GM23338 (cell line): ENCODE data around the gene DSCAML1. TPM values are rescaled to one million over a fixed set of nuclear protein-coding genes. Genes with fewer than 3 reads are reported as not detected.

Experiments
- ATAC-seq: fragments of 200-7000 bp; cut with Tn5 transposase; 3 replicates; pipeline ENCODE4 v1.9.1; 2020
- DNase-seq: peaks from one replicate; pipeline ENCODE4 v3.0.0-alpha.2; 2015; ENCODE audit warnings: low spot score
- H2AFZ ChIP-seq: fragments of 200-600 bp; sonication (generic); 2 replicates; pipeline ENCODE4 v1.8.0; 2016; ENCODE audit warnings: antibody characterized with exemption, mild to moderate bottlenecking, moderate library complexity
- H3F3A ChIP-seq: fragments of 200-600 bp; sonication (generic); replicated peaks from 2 replicates; pipeline ENCODE4 v1.8.0; 2017; ENCODE audit warnings: antibody characterized with exemption, mixed run types, low read depth
- H3K27ac ChIP-seq: fragments of 200-600 bp; sonication (generic); 2 replicates; pipeline ENCODE4 v1.6.1; 2016; ENCODE audit warnings: low read depth
- H3K27me3 ChIP-seq: fragments of 200-600 bp; sonication (generic); 2 replicates; pipeline ENCODE4 v1.8.0; 2016; ENCODE audit warnings: mild to moderate bottlenecking, mixed run types, moderate library complexity; ENCODE audit not compliant: insufficient read depth
- H3K36me3 ChIP-seq: fragments of 200-600 bp; sonication (generic); 2 replicates; pipeline ENCODE4 v1.8.0; 2016; ENCODE audit warnings: mild to moderate bottlenecking; ENCODE audit not compliant: insufficient read depth
- H3K4me1 ChIP-seq: fragments of 200-600 bp; sonication (generic); 2 replicates; pipeline ENCODE4 v1.8.0; 2016; ENCODE audit warnings: mild to moderate bottlenecking, moderate library complexity; ENCODE audit not compliant: insufficient read depth
- H3K4me2 ChIP-seq: fragments of 200-600 bp; sonication (generic); 2 replicates; pipeline ENCODE4 v1.7.1; 2017; ENCODE audit warnings: mixed run types
- H3K4me3 ChIP-seq: fragments of 200-600 bp; sonication (generic); 2 replicates; pipeline ENCODE4 v1.6.1; 2016; ENCODE audit warnings: mixed run types
- H3K79me2 ChIP-seq: fragments of 200-600 bp; sonication (generic); replicated peaks from 2 replicates; pipeline ENCODE4 v1.8.0; 2017; ENCODE audit warnings: mild to moderate bottlenecking; ENCODE audit not compliant: insufficient read depth
- H3K9me2 ChIP-seq: fragments of 200-600 bp; sonication (generic); 2 replicates; pipeline ENCODE4 v1.8.0; 2017; ENCODE audit not compliant: insufficient read depth
- H4K20me1 ChIP-seq: fragments of 200-600 bp; sonication (generic); replicated peaks from 2 replicates; pipeline ENCODE4 v1.8.0; 2017; ENCODE audit warnings: mild to moderate bottlenecking; ENCODE audit not compliant: insufficient read depth
- H3K27ac Mint-ChIP-seq: 2 replicates; pipeline ENCODE4 v1.8.0; 2020; ENCODE audit warnings: inconsistent platforms, mild to moderate bottlenecking, moderate library complexity, mixed read lengths
- H3K27me3 Mint-ChIP-seq: 3 replicates; pipeline ENCODE4 v1.8.0; 2022; ENCODE audit warnings: low read depth, mild to moderate bottlenecking, moderate library complexity, mixed read lengths, inconsistent platforms; ENCODE audit not compliant: insufficient read depth, poor library complexity
- H3K36me3 Mint-ChIP-seq: 3 replicates; pipeline ENCODE4 v1.8.0; 2021; ENCODE audit warnings: low read depth, mild to moderate bottlenecking, inconsistent platforms, moderate library complexity, mixed read lengths
- H3K4me1 Mint-ChIP-seq: 3 replicates; pipeline ENCODE4 v1.8.0; 2020; ENCODE audit warnings: mild to moderate bottlenecking, inconsistent platforms, mixed read lengths
- H3K4me3 Mint-ChIP-seq: 3 replicates; pipeline ENCODE4 v1.8.0; 2021; ENCODE audit warnings: moderate library complexity, mild to moderate bottlenecking, inconsistent platforms, mixed read lengths
- H3K9me3 Mint-ChIP-seq: 3 replicates; pipeline ENCODE4 v1.8.0; 2020; ENCODE audit warnings: moderate library complexity, mild to moderate bottlenecking, inconsistent platforms, mixed read lengths
- CREB1 ChIP-seq: fragments of 250-450 bp; sonication (Bioruptor Pico); IDR thresholded peaks from 2 replicates; pipeline ENCODE4 v1.5.0; 2020; ENCODE audit warnings: low read depth, mild to moderate bottlenecking, moderate library complexity
- CTCF ChIP-seq, 2 experiments: fragments of 200-600 bp in 1 of 2; sonication (generic) in 1 of 2; conservative IDR thresholded peaks; 2 replicates each; pipeline versions ENCODE4 v1.5.1 to v1.6.1; 2016 to 2017; ENCODE audit warnings: antibody characterized with exemption in 2 of 2, low read depth in 2 of 2, mild to moderate bottlenecking in 2 of 2, moderate library complexity in 1 of 2
- EZH2 ChIP-seq: fragments of 200-600 bp; sonication (generic); IDR thresholded peaks from one replicate; pipeline ENCODE4 v1.8.0; 2017; ENCODE audit warnings: antibody characterized with exemption, mild to moderate bottlenecking, low read depth; ENCODE audit not compliant: unreplicated experiment
- EZH2phosphoT487 ChIP-seq: fragments of 200-600 bp; sonication (generic); IDR thresholded peaks from one replicate; pipeline ENCODE4 v1.8.1; 2018; ENCODE audit warnings: antibody characterized with exemption; ENCODE audit not compliant: unreplicated experiment
- POLR2AphosphoS5 ChIP-seq: IDR thresholded peaks from 2 replicates; pipeline ENCODE4 v1.6.1; 2016; ENCODE audit warnings: antibody characterized with exemption, low read depth
- STAT1 ChIP-seq: IDR thresholded peaks from one replicate; pipeline ENCODE4 v1.6.1; 2016; ENCODE audit warnings: antibody characterized with exemption; ENCODE audit not compliant: unreplicated experiment
- ZNF114 ChIP-seq: fragments of 250-450 bp; sonication (Bioruptor Pico); IDR thresholded peaks from 2 replicates; pipeline ENCODE4 v1.5.0; 2020; ENCODE audit warnings: mild to moderate bottlenecking, moderate library complexity
- ZNF331 ChIP-seq: fragments of 250-450 bp; sonication (Bioruptor Pico); IDR thresholded peaks from 2 replicates; pipeline ENCODE4 v1.5.0; 2020; ENCODE audit warnings: low read depth, mild to moderate bottlenecking, moderate library complexity
- ZNF462 ChIP-seq: fragments of 250-450 bp; sonication (Bioruptor Pico); IDR thresholded peaks from 2 replicates; pipeline ENCODE4 v1.5.0; 2020; ENCODE audit warnings: mild to moderate bottlenecking, moderate library complexity
- polyA plus RNA-seq: library from polyadenylated mRNA; unstranded; fragments of >200 nt; fragmentation: Nextera tagmentation; extraction: Ambion mirVana; gene quantifications from 2 replicates; pipeline ENCODE4 v1.2.1, GENCODE V29; 2016
- total RNA-seq: library from RNA; depleted of rRNA; stranded (reverse); fragments of >200 nt; shearing (Covaris generic); gene quantifications from 2 replicates; pipeline ENCODE4 v1.2.3, GENCODE V29; 2014

The DSCAML1 gene
- total and polyA plus RNA-seq, 2 experiments from 2014 or later = 0.17 TPM; not detected in 1

- H3K9me3 Mint-ChIP-seq = no peaks in the 10 kb centered on the region
- no peaks in the 10 kb centered on the region; the same call in 1 of the 2 replicates for H4K20me1 ChIP-seq
- H3K36me3 ChIP-seq = no peaks in the 10 kb centered on the region
Measured at GRCh38 chr11:117772360-117772759, 24.7 kb downstream of the DSCAML1 start.

More at GRCh38 chr11:117772360-117772759, 24.7 kb downstream of the DSCAML1 start:
- no peaks in the 10 kb centered on the region for H3K9me2 ChIP-seq
- no peak overlapping the region for H3K4me3 ChIP-seq
- no peaks in the 10 kb centered on the region for H3K4me1 ChIP-seq
- peaks cover 4% of the 10 kb centered on the region for H3K27me3 Mint-ChIP-seq
- no peaks in the 10 kb centered on the region for H3K4me1 Mint-ChIP-seq
- H3F3A ChIP-seq = no peaks in the 10 kb centered on the region
- no peak overlapping the region for H3K27ac ChIP-seq
- no peak overlapping the region for H3K4me2 ChIP-seq
- DNase-seq (no peak), ATAC-seq (no peak)
- no peak overlapping the region for H2AFZ ChIP-seq
- no peaks in the 10 kb centered on the region for H3K27me3 ChIP-seq
- H3K4me3 Mint-ChIP-seq = no peak overlapping the region
- H3K36me3 Mint-ChIP-seq = no peaks in the 10 kb centered on the region
- H3K27ac Mint-ChIP-seq = no peak overlapping the region
- TF ChIP-seq ZNF462 (CRISPR knock-in tag) = no peak
- TF ChIP-seq ZNF114 (CRISPR knock-in tag) = no peak
- no peak for TF ChIP-seq CREB1 (CRISPR knock-in tag)
- TF ChIP-seq ZNF331 (CRISPR knock-in tag) = no peak
- no peak for TF ChIP-seq POLR2AphosphoS5
- no peak for TF ChIP-seq STAT1
- TF ChIP-seq EZH2phosphoT487 = no peak
- no peak for TF ChIP-seq CTCF (conservative IDR thresholded peaks at IDR 0.05; ENCODE audit: low read depth in 2 of 2)
- no peak for TF ChIP-seq EZH2
- no peaks in the 10 kb centered on the region for H3K79me2 ChIP-seq
